Nucleus accumbens (tissue), 56 donors: ENCODE data around the gene FAM171A2.
"Not testable (repeated sequence)": the region's sequence is repeated elsewhere in the genome, so short reads cannot be mapped to it uniquely, and the experiment has no call there.

Source experiments
- DNase-seq, 56 donors: peaks; one replicate each; lab custom pipeline; 2025; lab: John Stamatoyannopoulos, UW

Gene FAM171A2

GRCh38 chr17:44363613-44364159 lies at the start of gene FAM171A2:
Gene FAM171A2, minus strand, starts transcription at chr17:44363853. Its CDS starts 139 bp downstream, at chr17:44363714.
- peak in 34 of 56 donors; percentile 10 to 66 (median 34) for DNase-seq

GRCh38 chr17:44409309-44410028 lies 45.8 kb upstream of the FAM171A2 start:
- DNase-seq = no peak

GRCh38 chr17:44408786-44409185 lies 45.1 kb upstream of the FAM171A2 start:
- no peak for DNase-seq

GRCh38 chr17:44402564-44403172 lies 39.0 kb upstream of the FAM171A2 start:
- DNase-seq = no peak

GRCh38 chr17:44400226-44400847 lies 36.7 kb upstream of the FAM171A2 start:
- peak in 2 of 56 donors; percentile 7 to 12 for DNase-seq

- DNase-seq = peak in 31 of 56 donors; percentile 6 to 77 (median 37)
These were observed 35.3 kb upstream of the FAM171A2 start for GRCh38 chr17:44398692-44399691.

- DNase-seq = no peak
These were observed 34.1 kb upstream of the FAM171A2 start for GRCh38 chr17:44397479-44398440.

GRCh38 chr17:44396946-44397345 lies 33.3 kb upstream of the FAM171A2 start:
- no peak for DNase-seq

- DNase-seq = no peak
These were observed 31.2 kb upstream of the FAM171A2 start for GRCh38 chr17:44394833-44395232.

- not testable (repeated sequence) for DNase-seq
These were observed 30.5 kb upstream of the FAM171A2 start for GRCh38 chr17:44394112-44394511.

GRCh38 chr17:44390250-44390870 lies 26.7 kb upstream of the FAM171A2 start:
- no peak for DNase-seq

- DNase-seq = no peak
These were observed 26.1 kb upstream of the FAM171A2 start for GRCh38 chr17:44389723-44390202.

- no peak for DNase-seq
These were observed 25.6 kb upstream of the FAM171A2 start, which contains the start of gene ITGA2B for GRCh38 chr17:44389281-44389680. Gene ITGA2B, minus strand, starts transcription at chr17:44389649. Its CDS starts 176 bp downstream, at chr17:44389473.

- DNase-seq = no peak
These were observed 24.2 kb upstream of the FAM171A2 start for GRCh38 chr17:44387804-44388203.

GRCh38 chr17:44386182-44386525 lies 22.5 kb upstream of the FAM171A2 start:
- DNase-seq = no peak

- DNase-seq = peak in 45 of 56 donors; percentile 12 to 88 (median 49)
These were observed 21.9 kb upstream of the FAM171A2 start for GRCh38 chr17:44385287-44386181.

GRCh38 chr17:44384823-44385286 lies 21.2 kb upstream of the FAM171A2 start:
- DNase-seq = no peak
